Renal pelvis (tissue), 4 donors: ENCODE results near the gene CHID1. TPM values are rescaled to one million over a fixed set of nuclear protein-coding genes. Genes with fewer than 3 reads are reported as not detected.

Source experiments
- DNase-seq: peaks from one replicate; pipeline ENCODE4 v3.0.0-alpha.2; 2013
- polyA plus RNA-seq, 3 donors: library from polyadenylated mRNA; unstranded; fragments of 120-200 nt; gene quantifications; one replicate each; pipeline ENCODE4 v1.2.1, GENCODE V29; 2013; ENCODE audit not compliant: insufficient read length in 3 of 3

CHID1 gene
- polyA plus RNA-seq, 3 donors: 113 to 125 (median 114) TPM

DNA sequence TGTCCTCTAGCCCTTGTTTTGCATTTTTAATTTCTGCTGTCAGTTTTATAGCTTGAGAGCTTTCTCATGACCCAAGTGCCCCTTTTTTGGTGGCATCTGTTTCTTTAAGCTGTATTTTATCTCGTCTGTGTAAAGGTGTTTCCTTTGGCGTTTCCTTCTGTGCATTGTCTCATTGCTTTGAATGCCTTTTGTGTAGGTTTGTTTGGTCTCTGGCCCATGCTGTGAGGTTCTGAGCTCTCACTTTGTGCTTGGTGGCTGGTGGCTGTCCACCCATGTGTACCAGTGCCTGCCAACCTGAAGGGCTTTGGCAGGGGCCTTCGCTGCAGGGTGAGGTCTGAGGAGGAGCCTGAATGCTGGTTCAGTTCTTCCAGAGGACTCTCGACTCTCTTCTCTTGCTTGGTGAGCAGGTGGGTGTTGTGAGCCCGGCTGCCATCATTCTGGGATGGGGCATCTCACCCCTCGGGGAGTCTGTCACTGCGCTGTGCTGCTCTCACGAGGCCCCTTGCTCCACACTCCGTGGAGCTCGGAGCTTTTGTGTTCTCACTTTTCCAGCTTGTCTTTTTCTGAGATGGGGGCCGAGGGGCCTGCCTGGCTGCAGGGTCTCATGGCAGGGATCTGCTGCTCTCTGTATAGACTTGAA, 30.0 kb upstream of the CHID1 start:
- no peak for DNase-seq

DNA sequence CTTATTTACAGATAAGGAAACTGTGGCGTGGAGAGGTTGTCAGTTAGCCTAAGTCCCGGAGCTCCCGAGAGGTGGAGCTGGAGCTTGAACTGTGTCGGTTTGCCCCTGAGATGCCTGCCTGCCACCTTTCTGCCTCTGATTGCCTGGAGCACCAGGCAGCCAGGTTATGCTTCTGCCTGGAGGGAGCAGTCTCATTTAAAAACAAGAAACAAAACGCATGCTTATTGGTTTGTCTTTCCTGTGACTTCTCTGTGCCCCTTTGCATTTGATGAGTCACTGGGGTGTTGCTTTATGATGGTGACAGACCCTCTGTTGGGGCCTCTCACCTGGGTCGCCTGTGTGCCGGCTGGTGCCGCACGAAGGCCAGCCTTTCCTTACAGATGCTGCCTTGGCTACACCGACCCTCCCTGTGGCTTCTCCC, 27.2 kb upstream of the CHID1 start:
- DNase-seq: no peak

DNA sequence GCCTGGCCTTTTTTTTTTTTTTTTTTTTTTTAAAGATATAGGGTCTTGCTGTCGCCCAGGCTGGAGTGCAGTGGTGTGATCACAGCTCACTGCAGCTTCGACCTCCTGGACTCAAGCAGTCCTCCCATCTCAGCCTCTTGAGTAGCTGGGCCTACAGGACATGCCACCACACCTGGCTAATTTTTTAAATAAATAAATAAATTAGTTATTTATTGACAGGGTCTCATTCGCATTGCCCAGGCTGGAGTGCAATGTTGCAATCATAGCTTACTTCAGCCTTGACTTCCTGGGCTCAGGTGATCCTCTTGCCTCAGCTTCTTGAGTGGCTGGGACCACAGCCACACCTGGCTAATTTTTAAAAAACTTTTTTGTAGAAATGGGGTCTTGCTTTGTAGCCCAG, 25.6 kb upstream of the CHID1 start:
- DNase-seq: no peak

DNA sequence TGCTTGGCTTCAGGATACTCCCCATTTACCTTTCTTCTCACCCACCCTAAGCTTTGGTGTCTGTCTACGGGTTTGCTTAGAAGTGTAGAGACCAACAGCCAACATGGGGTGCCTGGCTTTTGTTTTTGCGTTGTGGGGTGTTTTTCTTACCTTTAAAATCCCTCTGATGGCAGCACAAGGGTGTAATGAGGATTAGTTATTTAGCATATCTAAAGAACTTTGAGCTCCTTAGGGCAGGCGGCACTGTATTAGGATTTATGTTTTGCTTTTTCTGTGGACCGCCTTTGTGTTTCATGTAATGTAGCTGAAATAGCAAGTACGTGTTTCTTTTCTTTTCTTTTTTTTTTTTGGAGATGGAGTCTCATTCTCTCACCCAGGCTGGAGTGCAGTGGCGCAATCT, 23.9 kb upstream of the CHID1 start:
- DNase-seq: no peak

DNA sequence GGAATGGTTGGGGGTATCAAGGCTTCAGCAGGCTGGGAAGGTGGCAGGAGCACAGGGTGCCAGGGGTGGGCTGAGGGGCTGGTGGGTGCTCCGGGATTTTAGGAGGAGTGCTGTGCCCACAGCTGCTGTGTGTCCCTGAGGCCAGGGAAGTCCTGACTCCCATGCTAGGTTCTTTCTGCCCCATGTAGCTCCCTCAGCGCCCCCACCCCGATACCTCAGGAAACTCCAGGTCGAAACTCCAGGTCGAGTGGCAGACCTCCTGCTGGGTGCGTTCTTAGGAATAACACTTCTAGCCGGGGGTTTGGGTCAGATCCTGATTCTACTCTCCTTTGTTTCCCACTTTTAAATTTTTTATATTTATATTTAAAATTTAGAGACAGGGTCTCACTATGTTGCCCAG, 23.3 kb upstream of the CHID1 start:
- DNase-seq: no peak

DNA sequence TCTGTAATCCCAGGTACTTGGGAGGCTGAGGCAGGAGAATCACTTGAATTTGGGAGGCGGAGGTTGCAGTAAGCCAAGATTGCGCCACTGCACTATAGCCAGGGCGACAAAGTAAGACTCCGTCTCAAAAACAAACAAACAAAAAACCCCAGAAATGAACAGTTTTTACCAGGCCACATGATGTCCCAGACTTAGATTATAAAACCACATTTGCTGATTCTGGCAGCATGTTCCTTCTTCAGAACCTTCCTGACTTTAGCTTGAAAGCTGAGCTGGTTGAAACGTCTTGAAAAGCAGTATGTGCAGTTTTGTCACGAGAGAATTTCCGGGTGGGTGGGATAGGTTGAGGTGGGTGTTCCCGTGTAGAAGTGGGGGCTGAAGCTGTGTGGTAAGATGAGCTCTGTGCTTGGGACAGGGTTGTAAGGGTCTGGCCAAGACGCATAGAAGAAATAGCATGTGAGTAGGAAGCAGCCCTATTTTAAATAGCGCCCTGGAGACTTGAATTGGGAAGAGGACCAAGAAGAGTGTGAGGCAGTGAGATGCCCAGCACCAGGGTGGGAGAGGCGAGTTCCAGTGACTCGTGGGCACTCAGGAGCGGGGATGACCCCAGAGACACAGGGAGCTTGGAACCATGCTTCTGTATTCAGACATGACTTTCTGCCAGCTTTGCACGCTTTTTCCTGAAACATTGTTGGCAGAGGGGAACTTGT, 22.7 kb upstream of the CHID1 start:
- no peak for DNase-seq

DNA sequence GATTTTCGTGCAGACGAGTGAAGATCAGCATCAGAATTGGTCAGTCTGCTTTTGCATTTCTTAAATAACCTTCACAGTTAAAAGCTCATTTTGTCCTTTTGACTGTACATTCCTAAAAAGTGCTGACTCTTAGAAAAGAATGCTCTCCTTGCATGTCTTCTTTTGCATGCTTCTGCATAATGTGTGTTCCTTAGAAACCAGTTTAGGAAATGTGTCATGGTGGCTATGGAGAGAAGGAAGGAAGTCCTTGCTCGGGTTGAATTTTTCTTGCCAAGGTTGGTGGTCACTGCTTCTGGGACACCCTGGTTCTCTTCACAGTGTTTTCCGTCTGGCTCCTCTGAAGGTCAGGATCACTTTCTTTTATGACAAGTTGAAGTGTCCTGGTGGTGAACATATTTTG, 21.8 kb upstream of the CHID1 start:
- DNase-seq: no peak

DNA sequence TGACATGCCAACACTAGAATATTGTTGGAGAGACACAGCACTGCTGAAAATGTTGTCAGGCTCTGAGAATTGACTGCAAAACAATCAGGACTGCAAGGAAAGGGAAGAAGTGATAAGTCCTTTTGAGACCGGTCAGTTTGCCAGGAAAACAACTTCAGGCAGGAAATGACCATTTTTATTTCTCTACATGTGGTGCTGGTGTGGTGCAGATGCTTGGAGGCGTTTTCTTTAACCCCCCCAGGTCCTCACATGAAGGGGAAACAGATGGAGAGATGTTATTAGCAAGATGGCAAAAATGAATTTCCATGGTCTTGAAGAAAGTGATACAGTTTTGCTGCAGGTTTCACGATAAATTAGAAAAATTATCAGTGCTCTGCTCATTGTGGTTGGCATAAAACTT, 20.8 kb upstream of the CHID1 start:
- no peak for DNase-seq

DNA sequence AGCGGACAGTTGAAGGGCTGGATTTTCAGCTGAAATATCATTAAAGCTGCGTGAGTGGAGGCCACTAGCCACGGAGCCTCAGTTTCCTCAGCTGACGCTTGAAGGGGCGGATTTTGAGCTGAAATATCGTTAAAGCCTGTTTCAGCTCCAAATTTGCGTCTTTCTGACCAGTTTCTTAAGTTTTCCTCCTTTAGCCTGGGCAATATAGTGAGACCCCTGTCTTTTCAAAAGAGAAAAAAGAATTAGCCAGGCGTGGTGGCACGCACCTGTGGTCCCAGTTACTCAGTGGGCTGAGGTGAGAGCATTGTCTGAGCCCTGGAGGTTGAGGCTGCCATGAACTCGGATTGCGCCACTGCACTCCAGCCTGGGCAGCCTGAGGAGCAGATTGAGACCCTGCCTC, 18.8 kb upstream of the CHID1 start:
- no peak for DNase-seq

DNA sequence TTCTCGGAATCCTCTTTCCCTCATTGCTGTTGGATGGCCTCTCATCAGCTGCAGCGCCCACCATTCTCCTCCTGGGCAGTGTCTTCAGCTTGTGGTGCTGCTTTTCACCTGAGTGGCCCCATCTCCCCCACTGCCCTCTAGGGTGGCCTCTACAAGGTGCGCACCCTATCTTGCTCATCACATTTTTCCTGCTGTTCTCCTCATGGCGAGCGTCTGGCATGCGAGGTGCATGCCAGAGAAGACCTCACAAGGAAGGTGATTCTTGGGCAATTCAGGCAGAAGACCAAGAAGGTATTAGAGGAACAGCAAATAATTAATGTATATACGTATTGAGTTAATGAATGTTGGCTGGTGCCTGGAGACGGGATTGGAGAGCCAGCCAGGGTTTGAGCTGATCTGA, 18.2 kb upstream of the CHID1 start:
- DNase-seq: no peak

DNA sequence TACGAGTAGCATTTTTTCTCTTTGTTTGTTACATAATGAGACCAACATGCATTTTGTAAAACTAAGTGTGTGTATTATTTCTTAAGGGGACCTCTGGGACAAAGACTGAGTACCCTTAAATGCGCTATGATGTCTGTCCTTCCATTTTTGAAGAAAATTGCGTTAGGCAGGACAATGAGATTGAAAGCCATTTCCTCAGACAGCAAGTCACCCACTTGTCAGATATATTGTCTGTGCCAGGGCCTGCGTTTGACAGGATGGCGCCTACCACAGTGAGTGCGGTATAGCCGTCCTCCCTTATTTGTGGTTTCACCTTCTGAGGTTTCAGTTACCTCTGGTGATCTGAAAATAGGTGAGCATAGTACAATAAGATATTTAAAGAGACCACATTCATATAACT, 17.3 kb upstream of the CHID1 start:
- DNase-seq: no peak

DNA sequence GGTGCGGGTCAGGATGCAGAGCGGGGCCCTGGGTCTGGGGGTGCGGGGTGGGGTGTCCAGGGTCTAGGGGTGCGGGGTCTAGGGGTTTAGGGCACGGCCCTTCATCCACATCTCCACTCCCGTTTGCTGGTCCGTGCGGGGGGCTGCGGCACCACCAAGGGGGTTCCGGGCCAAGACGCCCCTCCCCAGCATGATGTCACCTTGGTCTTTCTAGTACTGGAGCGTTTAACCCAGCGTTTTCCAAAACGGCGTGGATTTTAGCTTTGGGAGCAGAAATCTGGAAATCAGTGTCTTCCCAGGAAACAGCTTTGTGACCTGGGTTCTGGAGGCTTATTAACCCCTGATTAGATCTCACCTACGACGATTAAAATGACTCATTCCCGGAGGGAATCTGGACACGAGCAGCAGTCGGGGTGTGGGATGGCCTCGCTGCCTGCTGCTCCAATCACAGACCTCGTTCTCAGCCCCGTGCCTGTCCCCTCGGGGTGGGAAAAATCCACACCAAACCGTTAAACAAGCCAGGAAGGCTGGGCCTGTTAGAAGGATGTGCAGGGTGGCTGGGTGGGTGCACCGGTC, 15.8 kb upstream of the CHID1 start:
- no peak for DNase-seq

DNA sequence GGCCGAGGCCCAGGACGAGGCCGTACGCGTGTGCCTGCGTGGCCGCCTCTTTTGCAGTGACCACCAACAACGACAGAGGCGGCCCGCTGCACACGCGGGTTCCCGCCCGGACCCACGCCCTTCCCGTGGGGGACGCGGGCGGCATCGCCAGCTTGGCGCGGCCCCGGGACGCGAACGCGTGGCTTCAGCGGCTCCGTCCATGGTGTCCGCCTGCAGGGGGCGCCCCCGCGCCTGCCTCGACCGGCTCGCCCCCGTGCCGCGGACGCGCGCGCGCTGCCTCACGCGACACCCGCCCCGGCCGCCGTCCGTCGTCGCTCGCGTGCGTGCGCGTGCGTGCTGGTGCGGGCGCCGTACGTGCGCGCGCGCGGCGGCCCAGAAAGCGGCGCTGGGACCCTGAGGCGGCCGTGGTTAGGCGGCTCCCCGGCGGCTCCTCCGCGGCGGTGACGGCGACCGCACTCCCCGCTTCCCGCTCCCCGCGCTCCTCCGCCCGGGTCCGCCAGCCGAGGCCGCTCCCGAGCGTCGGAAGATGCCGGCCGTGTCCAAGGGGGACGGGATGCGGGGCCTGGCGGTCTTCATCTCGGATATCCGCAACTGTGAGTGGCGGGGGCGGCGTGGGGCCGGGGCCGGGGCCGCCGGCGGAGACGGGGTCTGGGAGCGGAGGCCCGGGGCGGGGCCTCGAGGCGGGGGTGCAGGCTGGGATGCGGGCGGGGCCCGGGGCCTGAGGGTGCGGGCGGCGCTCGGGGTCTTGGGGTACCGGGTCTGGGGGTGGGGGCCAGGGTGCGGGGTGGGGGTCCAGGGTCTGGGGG, 15.1 kb upstream of the CHID1 start, which contains the start of gene AP2A2:
Gene AP2A2, plus strand, starts transcription at position 375 of the 806 bp plus-strand sequence. Its CDS starts 152 bp downstream, at position 527.
- peak; percentile 91 for DNase-seq

DNA sequence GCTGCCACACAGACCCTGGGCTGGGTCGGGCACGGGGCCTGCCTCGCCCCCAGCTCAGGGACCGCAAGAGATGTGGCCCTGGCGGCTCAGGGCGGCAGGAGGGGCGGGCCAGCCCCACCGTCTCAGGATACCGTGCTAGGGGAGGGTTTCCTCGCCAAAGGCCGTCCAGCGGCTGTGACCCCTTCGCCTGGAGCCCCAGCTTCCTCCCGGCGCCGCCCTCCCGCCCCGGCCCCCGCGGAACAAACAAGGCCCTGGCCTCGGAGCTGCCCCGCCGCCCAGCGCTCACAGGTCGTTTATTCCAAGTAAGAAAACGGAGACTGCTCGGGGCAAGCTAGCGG, 14.5 kb upstream of the CHID1 start:
- DNase-seq: no peak

DNA sequence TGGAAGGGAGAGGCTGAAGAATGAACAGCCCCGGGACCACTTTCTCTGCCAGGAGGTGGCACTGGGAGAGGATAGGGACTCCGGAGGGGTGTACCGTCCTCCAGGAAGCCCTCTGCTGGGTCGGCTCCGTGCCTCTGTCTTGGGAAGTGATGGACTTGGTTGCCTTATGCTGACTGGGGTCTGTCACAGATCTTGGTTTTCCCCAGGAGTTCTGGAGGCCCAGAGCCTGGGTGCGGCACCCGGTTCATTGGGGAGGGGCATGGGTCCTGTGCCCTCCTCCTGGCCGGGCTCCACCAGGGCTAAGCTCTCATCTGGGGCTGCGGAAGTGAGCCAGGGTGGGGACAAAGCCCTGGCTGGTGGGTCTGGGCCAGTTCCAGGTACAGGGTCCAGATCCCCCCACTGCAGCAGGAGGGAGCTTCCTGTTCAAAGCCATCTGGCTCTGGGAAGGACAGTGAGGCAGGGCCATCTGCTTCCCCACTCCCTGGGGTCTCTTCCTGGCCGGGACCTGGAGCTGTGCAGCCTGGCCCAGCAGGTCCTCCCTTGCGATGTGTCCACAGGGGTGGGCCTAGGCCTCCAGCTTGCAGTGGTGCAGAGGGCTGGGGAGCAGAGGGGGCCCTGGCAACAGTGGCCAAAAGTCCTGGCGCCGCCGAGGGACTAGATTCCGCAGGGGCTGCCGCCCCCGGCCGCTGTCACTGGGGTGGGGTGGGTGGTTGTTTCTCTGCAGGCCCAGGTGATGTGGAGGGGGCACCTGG, 14.0 kb upstream of the CHID1 start:
- no peak for DNase-seq

DNA sequence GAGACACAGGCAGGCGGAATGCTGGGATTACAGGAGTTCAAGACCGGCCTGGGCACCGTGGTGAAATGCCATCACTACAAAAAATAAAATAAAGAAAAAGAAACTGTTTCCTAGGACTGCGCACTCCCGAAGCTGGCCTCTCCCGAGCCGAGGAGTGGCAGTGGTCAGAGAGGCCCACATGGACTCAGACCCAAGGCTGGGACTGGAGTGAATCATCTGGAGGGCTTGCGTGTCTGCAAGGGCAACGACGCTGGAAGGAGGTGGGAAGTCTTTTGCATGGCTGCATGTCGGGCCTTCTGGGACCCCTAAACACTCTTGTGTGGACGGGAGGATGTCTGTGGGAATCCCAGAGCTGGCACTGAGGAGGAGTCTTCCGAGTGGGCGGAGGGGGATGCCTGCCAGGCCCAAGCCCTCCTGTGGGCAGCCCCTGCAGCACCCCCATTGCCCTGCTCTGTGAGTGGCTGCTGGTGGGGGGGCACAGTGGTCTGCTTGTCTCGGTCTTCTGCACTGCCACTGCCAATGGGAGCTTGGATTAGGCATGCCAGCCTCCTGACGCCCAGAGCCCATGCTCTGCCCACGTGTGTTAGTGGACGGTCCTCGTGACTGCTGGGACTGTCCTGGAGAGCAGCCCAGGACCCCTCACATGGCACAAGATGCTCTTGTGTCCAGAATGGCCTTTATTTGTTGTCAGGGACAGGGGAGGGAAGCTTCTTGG, 13.2 kb upstream of the CHID1 start:
- DNase-seq: no peak

DNA sequence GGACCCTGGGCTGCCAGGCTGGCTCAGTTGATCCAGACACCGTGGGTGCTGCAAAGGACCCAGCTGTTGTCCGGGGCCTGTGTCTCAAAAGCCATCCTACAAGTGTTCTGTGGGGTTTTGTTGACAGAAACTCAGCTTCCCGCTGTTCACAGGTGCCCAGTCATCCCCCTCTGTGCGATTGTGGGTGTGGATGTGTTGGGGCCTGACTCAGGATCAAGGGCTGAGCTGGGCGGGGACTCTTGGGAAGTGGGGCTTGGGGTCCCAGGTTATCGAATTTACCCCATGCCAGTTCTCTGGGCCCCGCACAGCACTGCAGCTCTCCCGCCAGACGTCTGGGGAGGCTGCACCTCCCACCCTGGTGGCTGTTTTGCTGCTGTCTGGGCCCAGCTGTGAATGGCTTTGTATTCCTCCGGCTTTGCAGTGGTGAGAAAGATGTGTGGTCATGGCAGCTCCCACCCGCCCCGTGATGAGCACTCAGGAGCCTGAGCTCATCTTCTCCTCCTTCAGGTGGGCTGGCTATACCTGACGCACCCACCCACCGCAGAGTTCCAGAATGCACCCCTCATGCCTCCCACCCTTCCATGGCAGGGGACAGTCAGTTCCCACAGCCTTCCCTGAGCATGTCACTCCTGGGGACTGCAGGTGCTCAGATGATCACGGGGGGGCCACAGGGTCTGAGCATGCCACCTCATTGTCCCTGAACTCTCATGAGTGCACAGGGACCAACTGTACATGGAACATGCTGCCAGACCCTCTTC, 11.5 kb upstream of the CHID1 start:
- no peak for DNase-seq

DNA sequence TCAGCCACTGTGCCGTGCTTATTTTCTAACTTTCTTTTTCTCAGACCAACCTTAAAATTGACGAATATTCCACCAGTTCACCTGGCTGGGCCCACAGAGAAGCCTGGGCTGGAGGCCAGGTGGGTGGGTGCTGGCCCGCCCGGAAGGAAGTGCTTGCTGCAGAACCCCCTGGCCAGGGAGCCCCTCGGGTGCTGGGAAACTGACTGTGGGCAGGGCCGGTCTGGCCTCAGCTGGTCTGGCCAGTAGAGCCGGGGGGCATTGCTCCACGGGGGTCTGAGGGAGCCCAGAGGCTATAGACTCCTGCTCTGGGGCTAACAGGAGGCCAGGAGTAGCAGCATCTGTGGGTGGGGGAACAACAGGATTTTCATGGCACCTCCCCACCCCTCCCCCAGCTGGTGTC, 6.8 kb upstream of the CHID1 start:
- no peak for DNase-seq

DNA sequence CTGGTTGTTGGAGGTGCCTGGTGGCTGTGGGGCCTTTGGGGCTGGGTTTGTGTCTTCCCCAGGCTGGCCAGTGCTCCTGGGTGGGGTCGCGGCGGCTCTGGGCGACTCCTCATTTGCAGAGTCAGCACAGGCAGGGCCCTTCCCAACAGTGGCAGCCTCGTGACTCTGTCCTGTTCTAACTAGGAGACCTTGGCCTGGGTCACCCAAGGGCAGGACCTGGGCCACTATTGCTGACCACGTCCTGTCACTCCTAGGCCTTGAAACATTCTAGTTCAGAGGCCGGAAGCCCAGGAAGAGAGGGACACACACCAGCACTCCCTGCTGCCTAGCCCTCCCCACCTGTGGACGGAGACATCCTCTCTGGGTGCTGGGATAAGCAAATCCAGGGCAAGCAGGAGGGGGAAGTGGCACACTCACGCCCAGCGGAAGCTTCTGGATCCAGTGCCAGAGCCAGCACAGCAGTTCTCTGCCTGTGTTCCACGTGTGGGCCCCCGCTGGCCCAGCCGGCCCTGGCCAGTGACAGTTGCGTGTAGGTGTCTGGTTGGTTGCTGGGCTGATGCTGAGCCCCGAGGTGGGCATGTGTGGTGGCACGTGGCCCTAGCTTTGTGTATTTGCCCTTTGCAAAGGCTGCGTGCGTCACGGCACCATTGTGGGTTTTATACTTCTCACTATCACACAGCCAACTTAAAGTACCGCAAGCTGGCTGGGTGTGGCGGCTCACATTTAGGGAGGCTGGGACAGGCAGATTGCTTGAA, 4.3 kb upstream of the CHID1 start:
- DNase-seq: no peak

DNA sequence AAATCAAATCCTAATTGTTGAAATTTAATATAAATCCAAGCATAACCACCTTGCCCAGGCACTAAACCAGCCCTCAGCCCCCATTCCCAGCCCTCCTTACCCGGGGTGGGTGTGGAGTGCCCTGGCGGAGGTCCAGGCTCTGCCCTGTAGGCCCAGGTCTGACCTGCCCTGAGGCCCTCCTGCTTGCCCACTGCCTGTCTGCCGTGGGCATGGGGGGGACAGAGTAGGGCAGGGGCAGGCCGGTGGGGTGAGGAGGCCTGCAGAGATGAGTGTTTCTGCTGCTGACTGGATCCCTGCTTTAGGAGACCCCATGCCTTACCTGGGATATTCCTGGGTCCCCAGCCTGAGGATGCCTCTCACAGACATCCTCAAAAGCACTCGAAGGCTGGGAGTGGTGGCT, 3.6 kb upstream of the CHID1 start:
- DNase-seq: no peak
